HEK293 (cell line): ENCODE results near the gene OLA1.

Experiments used
- CTCF ChIA-PET: fragments of 350-600 bp; formaldehyde crosslinking; extraction: SDS; loops from one replicate; lab custom pipeline; 2021; ENCODE audit warnings: antibody characterized with exemption; lab: Yijun Ruan, JAX
- POLR2A ChIA-PET: fragments of 300-600 bp; formaldehyde crosslinking; extraction: SDS; loops from one replicate; lab custom pipeline; 2020; ENCODE audit warnings: antibody characterized with exemption, inconsistent platforms; lab: Yijun Ruan, JAX
- H3K27ac ChIP-seq: fragments of 200-500 bp; sonication (Bioruptor generic); 2 replicates; pipeline ENCODE4 v1.5.1; 2014; ENCODE audit warnings: low read depth, low read length, control low read depth, inconsistent platforms; ENCODE audit errors: extremely low read depth
- H3K36me3 ChIP-seq, 2 experiments: fragments of 200-500 bp in 1 of 2; sonication (Bioruptor generic) in 1 of 2; 1 replicate in 1 of 2; 2 replicates in 1 of 2; pipeline ENCODE4 v1.5.1; 2014 to 2017; ENCODE audit warnings: inconsistent platforms in 2 of 2, low read length in 2 of 2; ENCODE audit not compliant: control insufficient read depth in 2 of 2, insufficient read depth in 1 of 2
- H3K4me1 ChIP-seq: fragments of 200-500 bp; sonication (Bioruptor generic); 2 replicates; pipeline ENCODE4 v1.5.1; 2014; ENCODE audit warnings: mild to moderate bottlenecking, low read length, inconsistent platforms; ENCODE audit not compliant: control insufficient read depth, insufficient read depth
- H3K4me3 ChIP-seq: 2 replicates; pipeline ENCODE4 v1.5.1; 2011; ENCODE audit warnings: low read depth, mild to moderate bottlenecking, control low read depth, low read length, moderate library complexity
- H3K9me3 ChIP-seq: fragments of 200-500 bp; sonication (Bioruptor generic); 2 replicates; pipeline ENCODE4 v1.5.1; 2014; ENCODE audit warnings: low read depth, low read length, inconsistent platforms; ENCODE audit not compliant: control insufficient read depth, insufficient read depth
- FEZF1 ChIP-seq: fragments of 450-650 bp; formaldehyde crosslinking; IDR thresholded peaks from 2 replicates; pipeline ENCODE4 v1.5.1; 2016; ENCODE audit warnings: missing biosample characterization, missing genetic modification characterization
- INSM2 ChIP-seq: fragments of 450-650 bp; formaldehyde crosslinking; IDR thresholded peaks from 2 replicates; pipeline ENCODE4 v1.5.1; 2016; ENCODE audit warnings: missing biosample characterization, missing genetic modification characterization
- PRDM1 ChIP-seq: fragments of 450-650 bp; formaldehyde crosslinking; IDR thresholded peaks from 2 replicates; pipeline ENCODE4; 2016; ENCODE audit warnings: missing biosample characterization, missing genetic modification characterization
- REST ChIP-seq: fragments of 450-650 bp; formaldehyde crosslinking; IDR thresholded peaks from 2 replicates; pipeline ENCODE4 v1.5.1; 2016; ENCODE audit warnings: missing biosample characterization, missing genetic modification characterization
- SCRT1 ChIP-seq: fragments of 450-650 bp; formaldehyde crosslinking; IDR thresholded peaks from 2 replicates; pipeline ENCODE4 v1.5.1; 2016; ENCODE audit warnings: missing biosample characterization, missing genetic modification characterization, borderline replicate concordance
- SCRT2 ChIP-seq: fragments of 450-650 bp; formaldehyde crosslinking; IDR thresholded peaks from 2 replicates; pipeline ENCODE4 v1.5.1; 2016; ENCODE audit warnings: missing biosample characterization, missing genetic modification characterization
- TCF7L2 ChIP-seq: IDR thresholded peaks from 2 replicates; pipeline ENCODE4 v1.6.1; 2011; ENCODE audit warnings: low read depth, mild to moderate bottlenecking, inconsistent platforms, low read length, moderate library complexity, borderline replicate concordance
- ZBTB20 ChIP-seq: fragments of 450-650 bp; formaldehyde crosslinking; IDR thresholded peaks from 2 replicates; pipeline ENCODE4 v1.5.1; 2016; ENCODE audit warnings: missing biosample characterization, missing genetic modification characterization
- ZFP41 ChIP-seq: fragments of 450-650 bp; formaldehyde crosslinking; IDR thresholded peaks from 2 replicates; pipeline ENCODE4 v1.5.1; 2016; ENCODE audit warnings: missing biosample characterization, missing genetic modification characterization, borderline replicate concordance
- ZIC2 ChIP-seq: fragments of 450-650 bp; formaldehyde crosslinking; IDR thresholded peaks from 2 replicates; pipeline ENCODE4 v1.5.1; 2016; ENCODE audit warnings: missing biosample characterization, missing genetic modification characterization
- ZNF184 ChIP-seq: fragments of 450-650 bp; IDR thresholded peaks from 2 replicates; pipeline ENCODE4 v1.5.1; 2018; ENCODE audit warnings: missing biosample characterization, mild to moderate bottlenecking, missing genetic modification characterization
- ZNF292 ChIP-seq: fragments of 450-650 bp; formaldehyde crosslinking; IDR thresholded peaks from 2 replicates; pipeline ENCODE4 v1.5.1; 2016; ENCODE audit warnings: low read depth, missing biosample characterization, missing genetic modification characterization, borderline replicate concordance
- ZNF416 ChIP-seq: fragments of 450-650 bp; formaldehyde crosslinking; IDR thresholded peaks from 2 replicates; pipeline ENCODE4 v1.5.1; 2016; ENCODE audit warnings: missing biosample characterization, missing genetic modification characterization
- ZNF585B ChIP-seq: fragments of 450-650 bp; formaldehyde crosslinking; IDR thresholded peaks from 2 replicates; pipeline ENCODE4 v1.5.1; 2016; ENCODE audit warnings: missing biosample characterization, missing genetic modification characterization
- ZNF629 ChIP-seq: fragments of 450-650 bp; formaldehyde crosslinking; IDR thresholded peaks from 2 replicates; pipeline ENCODE4 v1.5.1; 2017; ENCODE audit warnings: missing biosample characterization, missing genetic modification characterization
- ZNF692 ChIP-seq: fragments of 450-650 bp; formaldehyde crosslinking; IDR thresholded peaks from 2 replicates; pipeline ENCODE4 v1.5.1; 2016; ENCODE audit warnings: missing biosample characterization, missing genetic modification characterization
- TF ChIP-seq, protein P1 (sequence below): fragments of 450-650 bp; formaldehyde crosslinking; IDR thresholded peaks from 2 replicates; pipeline ENCODE4 v1.5.1; 2016; ENCODE audit warnings: missing biosample characterization, missing genetic modification characterization
- TF ChIP-seq, protein P2 (sequence below): fragments of 450-650 bp; formaldehyde crosslinking; IDR thresholded peaks from 2 replicates; pipeline ENCODE4 v1.5.1; 2017; ENCODE audit warnings: missing biosample characterization, mild to moderate bottlenecking, missing genetic modification characterization, moderate library complexity
- TF ChIP-seq, protein P3 (sequence below): fragments of 450-650 bp; formaldehyde crosslinking; IDR thresholded peaks from 2 replicates; pipeline ENCODE4 v1.5.1; 2017; ENCODE audit warnings: missing biosample characterization, missing genetic modification characterization
- TF ChIP-seq, protein P4 (sequence below): fragments of 450-650 bp; formaldehyde crosslinking; IDR thresholded peaks from 2 replicates; pipeline ENCODE4 v1.5.1; 2017; ENCODE audit warnings: missing biosample characterization, missing genetic modification characterization

OLA1 gene

GRCh38 chr2:174083843-174084458, 164.4 kb downstream of the OLA1 start:
- no peak overlapping the region for H3K27ac ChIP-seq

GRCh38 chr2:174080672-174081121, 167.6 kb downstream of the OLA1 start:
- POLR2A ChIA-PET: no interaction called here
- CTCF ChIA-PET: no interaction called here
- no peak overlapping the region for H3K4me3 ChIP-seq
- TF ChIP-seq, protein P1, sequence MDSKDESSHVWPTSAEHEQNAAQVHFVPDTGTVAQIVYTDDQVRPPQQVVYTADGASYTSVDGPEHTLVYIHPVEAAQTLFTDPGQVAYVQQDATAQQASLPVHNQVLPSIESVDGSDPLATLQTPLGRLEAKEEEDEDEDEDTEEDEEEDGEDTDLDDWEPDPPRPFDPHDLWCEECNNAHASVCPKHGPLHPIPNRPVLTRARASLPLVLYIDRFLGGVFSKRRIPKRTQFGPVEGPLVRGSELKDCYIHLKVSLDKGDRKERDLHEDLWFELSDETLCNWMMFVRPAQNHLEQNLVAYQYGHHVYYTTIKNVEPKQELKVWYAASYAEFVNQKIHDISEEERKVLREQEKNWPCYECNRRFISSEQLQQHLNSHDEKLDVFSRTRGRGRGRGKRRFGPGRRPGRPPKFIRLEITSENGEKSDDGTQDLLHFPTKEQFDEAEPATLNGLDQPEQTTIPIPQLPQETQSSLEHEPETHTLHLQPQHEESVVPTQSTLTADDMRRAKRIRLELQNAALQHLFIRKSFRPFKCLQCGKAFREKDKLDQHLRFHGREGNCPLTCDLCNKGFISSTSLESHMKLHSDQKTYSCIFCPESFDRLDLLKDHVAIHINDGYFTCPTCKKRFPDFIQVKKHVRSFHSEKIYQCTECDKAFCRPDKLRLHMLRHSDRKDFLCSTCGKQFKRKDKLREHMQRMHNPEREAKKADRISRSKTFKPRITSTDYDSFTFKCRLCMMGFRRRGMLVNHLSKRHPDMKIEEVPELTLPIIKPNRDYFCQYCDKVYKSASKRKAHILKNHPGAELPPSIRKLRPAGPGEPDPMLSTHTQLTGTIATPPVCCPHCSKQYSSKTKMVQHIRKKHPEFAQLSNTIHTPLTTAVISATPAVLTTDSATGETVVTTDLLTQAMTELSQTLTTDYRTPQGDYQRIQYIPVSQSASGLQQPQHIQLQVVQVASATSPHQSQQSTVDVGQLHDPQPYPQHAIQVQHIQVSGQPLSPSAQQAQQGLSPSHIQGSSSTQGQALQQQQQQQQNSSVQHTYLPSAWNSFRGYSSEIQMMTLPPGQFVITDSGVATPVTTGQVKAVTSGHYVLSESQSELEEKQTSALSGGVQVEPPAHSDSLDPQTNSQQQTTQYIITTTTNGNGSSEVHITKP (tag by site-specific recombination): peak; percentile 80
- TF ChIP-seq ZNF692 (tag by site-specific recombination): 0 out of 2 replicates have a peak, but pooled peaks have one; percentile 36
- TF ChIP-seq TCF7L2: peak; percentile 65; the same call in 1 of the 2 replicates
- peak; percentile 57; the same call in 1 of the 2 replicates for TF ChIP-seq INSM2
- TF ChIP-seq REST: no peak; the same call in 1 of the 2 replicates
- no peak for TF ChIP-seq ZNF292
- no peak for TF ChIP-seq ZNF416 (tag by site-specific recombination)
- TF ChIP-seq ZNF184 (tag by site-specific recombination): no peak
- 0 out of 2 replicates have a peak, but pooled peaks have one; percentile 19 for TF ChIP-seq ZBTB20 (tag by site-specific recombination)
- TF ChIP-seq ZNF629 (tag by site-specific recombination): peak; percentile 88
- TF ChIP-seq, protein P2, sequence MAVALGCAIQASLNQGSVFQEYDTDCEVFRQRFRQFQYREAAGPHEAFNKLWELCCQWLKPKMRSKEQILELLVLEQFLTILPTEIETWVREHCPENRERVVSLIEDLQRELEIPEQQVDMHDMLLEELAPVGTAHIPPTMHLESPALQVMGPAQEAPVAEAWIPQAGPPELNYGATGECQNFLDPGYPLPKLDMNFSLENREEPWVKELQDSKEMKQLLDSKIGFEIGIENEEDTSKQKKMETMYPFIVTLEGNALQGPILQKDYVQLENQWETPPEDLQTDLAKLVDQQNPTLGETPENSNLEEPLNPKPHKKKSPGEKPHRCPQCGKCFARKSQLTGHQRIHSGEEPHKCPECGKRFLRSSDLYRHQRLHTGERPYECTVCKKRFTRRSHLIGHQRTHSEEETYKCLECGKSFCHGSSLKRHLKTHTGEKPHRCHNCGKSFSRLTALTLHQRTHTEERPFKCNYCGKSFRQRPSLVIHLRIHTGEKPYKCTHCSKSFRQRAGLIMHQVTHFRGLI: peak; percentile 62; the same call in 1 of the 2 replicates
- TF ChIP-seq, protein P3, sequence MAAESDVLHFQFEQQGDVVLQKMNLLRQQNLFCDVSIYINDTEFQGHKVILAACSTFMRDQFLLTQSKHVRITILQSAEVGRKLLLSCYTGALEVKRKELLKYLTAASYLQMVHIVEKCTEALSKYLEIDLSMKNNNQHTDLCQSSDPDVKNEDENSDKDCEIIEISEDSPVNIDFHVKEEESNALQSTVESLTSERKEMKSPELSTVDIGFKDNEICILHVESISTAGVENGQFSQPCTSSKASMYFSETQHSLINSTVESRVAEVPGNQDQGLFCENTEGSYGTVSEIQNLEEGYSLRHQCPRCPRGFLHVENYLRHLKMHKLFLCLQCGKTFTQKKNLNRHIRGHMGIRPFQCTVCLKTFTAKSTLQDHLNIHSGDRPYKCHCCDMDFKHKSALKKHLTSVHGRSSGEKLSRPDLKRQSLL (tag by site-specific recombination): no peak

More at GRCh38 chr2:174083843-174084458, 164.4 kb downstream of the OLA1 start:
- Histone ChIP-seq H3K9me3 (no peaks in the 10 kb centered on the region), H3K4me1 (peaks cover 10% of the 10 kb centered on the region), H3K36me3 (peaks cover 0 to under 1% of the 10 kb centered on the region in 2 experiments; a peak in 1 of 3 replicates), H3K4me3 (no peak overlapping the region)
- ChIA-PET CTCF (interaction anchor here (0.7 to 1.0 kb wide), 3 partner anchors 9 to 258 kb away, joined by 3 to 4 read pairs (median 3); no protein-coding TSS in a partner anchor), POLR2A (interaction anchor here (0.5 kb wide), 1 partner anchor 156 kb away, joined by 3 read pairs; no protein-coding TSS in a partner anchor)
- TF ChIP-seq, protein P4, sequence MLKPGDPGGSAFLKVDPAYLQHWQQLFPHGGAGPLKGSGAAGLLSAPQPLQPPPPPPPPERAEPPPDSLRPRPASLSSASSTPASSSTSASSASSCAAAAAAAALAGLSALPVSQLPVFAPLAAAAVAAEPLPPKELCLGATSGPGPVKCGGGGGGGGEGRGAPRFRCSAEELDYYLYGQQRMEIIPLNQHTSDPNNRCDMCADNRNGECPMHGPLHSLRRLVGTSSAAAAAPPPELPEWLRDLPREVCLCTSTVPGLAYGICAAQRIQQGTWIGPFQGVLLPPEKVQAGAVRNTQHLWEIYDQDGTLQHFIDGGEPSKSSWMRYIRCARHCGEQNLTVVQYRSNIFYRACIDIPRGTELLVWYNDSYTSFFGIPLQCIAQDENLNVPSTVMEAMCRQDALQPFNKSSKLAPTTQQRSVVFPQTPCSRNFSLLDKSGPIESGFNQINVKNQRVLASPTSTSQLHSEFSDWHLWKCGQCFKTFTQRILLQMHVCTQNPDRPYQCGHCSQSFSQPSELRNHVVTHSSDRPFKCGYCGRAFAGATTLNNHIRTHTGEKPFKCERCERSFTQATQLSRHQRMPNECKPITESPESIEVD (tag by site-specific recombination): peak; percentile 58
- TF ChIP-seq ZIC2 (tag by site-specific recombination) (0 out of 2 replicates have a peak, but pooled peaks have one; percentile 19), FEZF1 (tag by site-specific recombination) (peak; percentile 69), ZNF585B (tag by site-specific recombination) (no peak), PRDM1 (tag by site-specific recombination) (peak; percentile 96), SCRT1 (0 out of 2 replicates have a peak, but pooled peaks have one; percentile 22), ZFP41 (no peak), SCRT2 (tag by site-specific recombination) (peak; percentile 75)

More at GRCh38 chr2:174080672-174081121, 167.6 kb downstream of the OLA1 start:
- Histone ChIP-seq H3K36me3 (peaks cover 0 to 6% of the 10 kb centered on the region in 2 experiments; a peak in 1 of 3 replicates), H3K27ac (peak overlapping the region; percentile 26; the same call in 1 of the 2 replicates), H3K4me1 (peaks cover 10% of the 10 kb centered on the region), H3K9me3 (no peaks in the 10 kb centered on the region)
